ENCODE data around the gene PDE7B.

The PDE7B gene

DNA sequence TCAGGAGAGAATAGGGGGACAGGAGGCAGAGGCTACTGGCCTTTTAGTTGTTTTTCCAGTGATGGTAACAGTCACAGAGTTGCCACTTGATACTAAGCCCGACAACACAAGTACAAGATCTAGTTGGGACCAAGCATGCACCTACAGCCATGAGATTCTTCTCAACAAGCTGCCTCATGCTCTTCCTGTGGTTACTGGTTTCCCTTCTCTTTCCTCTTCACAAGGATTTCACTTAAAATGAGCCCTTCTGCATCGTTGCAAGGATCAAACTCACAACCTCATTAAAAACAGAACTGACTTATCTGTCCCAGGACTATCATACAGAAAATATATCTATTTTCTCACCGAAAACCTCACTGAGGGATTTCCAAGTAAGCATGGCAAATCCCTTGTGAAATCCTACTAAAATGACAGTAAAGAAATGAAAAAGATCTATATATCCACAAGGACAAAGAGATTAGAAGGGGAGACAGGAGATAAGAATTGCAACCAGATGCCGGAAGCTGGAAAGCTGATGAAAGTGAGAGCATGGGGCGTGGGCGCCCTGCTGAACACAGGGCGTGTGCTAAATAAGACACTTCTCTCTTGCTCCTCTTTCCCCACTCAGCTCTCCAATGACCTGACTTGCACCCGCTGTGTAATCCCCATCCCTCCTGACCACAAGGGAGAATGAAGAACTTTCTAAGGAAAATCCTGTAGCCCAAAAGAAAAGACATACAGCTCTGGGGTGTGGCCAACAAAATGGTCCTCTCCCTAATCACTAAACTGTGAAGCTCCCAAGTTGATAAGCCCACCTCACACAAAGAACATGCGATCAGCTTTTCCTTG is 385.2 kb downstream of the PDE7B start:
- Histone ChIP-seq H3K9ac (ENCODE audit: low read length) (no peak overlapping the region), H3K4me1 (ENCODE audit: insufficient read depth, low read length) (no peaks in the 10 kb centered on the region), H3K36me3 (ENCODE audit: insufficient read depth, low read length) (no peaks in the 10 kb centered on the region), H3K27ac (ENCODE audit: low read depth, low read length) (no peak overlapping the region), H3K4me3 (ENCODE audit: low read depth in 1 of 2, low read length in 2 of 2) (no peak overlapping the region), H3K9me3 (ENCODE audit: low read length) (no peaks in the 10 kb centered on the region), H3K27me3 (ENCODE audit: control insufficient read depth in 1 of 2, insufficient read depth in 2 of 2, low read length in 2 of 2) (no peaks in the 10 kb centered on the region)

- Histone ChIP-seq H3K9me3 (ENCODE audit: low read length) (no peaks in the 10 kb centered on the region), H3K4me3 (ENCODE audit: low read depth in 1 of 2, low read length in 2 of 2) (no peak overlapping the region), H3K9ac (ENCODE audit: low read length) (no peak overlapping the region), H3K36me3 (ENCODE audit: insufficient read depth, low read length) (no peaks in the 10 kb centered on the region), H3K4me1 (ENCODE audit: insufficient read depth, low read length) (no peaks in the 10 kb centered on the region), H3K27ac (ENCODE audit: low read depth, low read length) (no peak overlapping the region), H3K27me3 (ENCODE audit: control insufficient read depth in 1 of 2, insufficient read depth in 2 of 2, low read length in 2 of 2) (no peaks in the 10 kb centered on the region)
These were observed 392.6 kb downstream of the PDE7B start for GRCh38 chr6:136244061-136244616.
